B cell (primary cell): ENCODE results near the gene COLQ. TPM values are rescaled to one million over a fixed set of nuclear protein-coding genes. Genes with fewer than 3 reads are reported as not detected.

ENCODE experiments used
- ATAC-seq: fragments of 200-7000 bp; cut with Tn5 transposase; one replicate; pipeline ENCODE4 v1.10.0; 2021; ENCODE audit warnings: low read depth, mild to moderate bottlenecking, moderate number of reproducible peaks, moderate library complexity
- CTCF ChIA-PET: fragments of 350-600 bp; sonication (Branson Sonifier 250); formaldehyde crosslinking; loops from one replicate; lab custom pipeline; 2021; ENCODE audit warnings: antibody characterized with exemption, inconsistent platforms; lab: Charles Lee
- POLR2A ChIA-PET: fragments of 350-600 bp; sonication (Branson Sonifier 250); formaldehyde crosslinking; loops from one replicate; lab custom pipeline; 2021; ENCODE audit warnings: antibody characterized with exemption; lab: Charles Lee
- DNase-seq: peaks from one replicate; pipeline ENCODE4 v3.0.0; 2013
- H2AFZ ChIP-seq: 2 replicates; pipeline ENCODE4 v1.6.1; 2012; ENCODE audit warnings: mild to moderate bottlenecking, low read depth, low read length; ENCODE audit not compliant: insufficient read depth, poor library complexity, severe bottlenecking
- H3K27ac ChIP-seq, 2 donors: 1 replicate in 1 of 2; 2 replicates in 1 of 2; pipeline ENCODE4 v1.5.1; 2012 to 2013; ENCODE audit warnings: low read length in 2 of 2, mild to moderate bottlenecking in 2 of 2, moderate library complexity in 1 of 2
- H3K27me3 ChIP-seq, 4 experiments: fragments of 200-600 bp in 1 of 4; sonication (generic) in 1 of 4; replicated peaks in 1 of 4; 1 replicate in 2 of 4; 2 replicates in 2 of 4; pipeline versions ENCODE4 v1.6.1 to v1.7.0; 2013 to 2016; ENCODE audit warnings: low read length in 3 of 4, mild to moderate bottlenecking in 2 of 4, mixed read lengths in 1 of 4, moderate library complexity in 1 of 4; ENCODE audit not compliant: insufficient read depth in 4 of 4, control insufficient read depth in 3 of 4; ENCODE audit errors: control extremely low read depth in 1 of 4
- H3K36me3 ChIP-seq, 2 experiments: replicated peaks in 1 of 2; 1 replicate in 1 of 2; 2 replicates in 1 of 2; pipeline versions ENCODE4 v1.6.1 to v1.7.1; 2013; ENCODE audit warnings: low read length in 1 of 2; ENCODE audit not compliant: insufficient read depth in 2 of 2, control insufficient read depth in 1 of 2; ENCODE audit errors: control extremely low read depth in 1 of 2, extremely low read depth in 1 of 2
- H3K4me1 ChIP-seq, 2 donors: fragments of 200-600 bp in 1 of 2; sonication (generic) in 1 of 2; 1 replicate in 1 of 2; 2 replicates in 1 of 2; pipeline versions ENCODE4 v1.5.1 to v1.6.1; 2013 to 2017; ENCODE audit warnings: low read length in 2 of 2; ENCODE audit not compliant: control insufficient read depth in 2 of 2, insufficient read depth in 2 of 2
- H3K4me2 ChIP-seq: replicated peaks from 2 replicates; pipeline ENCODE3; 2012; ENCODE audit warnings: mild to moderate bottlenecking, low read depth, low read length; ENCODE audit not compliant: poor library complexity, severe bottlenecking
- H3K4me3 ChIP-seq, 5 experiments: fragments of 200-600 bp in 1 of 5; sonication (generic) in 1 of 5; 1 replicate in 3 of 5; 2 replicates in 2 of 5; pipeline versions ENCODE4 v1.5.1 to v1.7.0; 2011 to 2016; ENCODE audit warnings: low read length in 4 of 5, mild to moderate bottlenecking in 4 of 5, low read depth in 2 of 5, control low read depth in 1 of 5, moderate library complexity in 1 of 5; ENCODE audit not compliant: insufficient read depth in 1 of 5; ENCODE audit errors: control extremely low read depth in 1 of 5, extremely low read depth in 1 of 5
- H3K79me2 ChIP-seq: fragments of 200-600 bp; sonication (generic); one replicate; pipeline ENCODE4 v1.6.0; 2016; ENCODE audit warnings: low read length; ENCODE audit not compliant: control insufficient read depth, insufficient read depth
- H3K9ac ChIP-seq: fragments of 200-600 bp; sonication (generic); 2 replicates; pipeline ENCODE4 v1.6.1; 2017; ENCODE audit warnings: mild to moderate bottlenecking, low read length, moderate library complexity
- H3K9me3 ChIP-seq, 3 donors: one replicate each; pipeline versions ENCODE4 v1.6.1 to v1.7.1; 2013; ENCODE audit warnings: low read length in 2 of 3; ENCODE audit not compliant: control insufficient read depth in 2 of 3, insufficient read depth in 1 of 3; ENCODE audit errors: control extremely low read depth in 1 of 3
- H4K20me1 ChIP-seq: 2 replicates; pipeline ENCODE4 v1.6.0; 2012; ENCODE audit warnings: mild to moderate bottlenecking, low read length; ENCODE audit not compliant: insufficient read depth, control insufficient read depth, poor library complexity, severe bottlenecking
- H3K27ac Mint-ChIP-seq: one replicate; pipeline ENCODE4 v1.8.0; 2021; ENCODE audit warnings: mixed read lengths
- H3K27me3 Mint-ChIP-seq: one replicate; pipeline ENCODE4 v1.8.0; 2021; ENCODE audit warnings: mixed read lengths
- H3K4me1 Mint-ChIP-seq: one replicate; pipeline ENCODE4 v1.8.0; 2021; ENCODE audit warnings: mixed read lengths
- H3K4me3 Mint-ChIP-seq: one replicate; pipeline ENCODE4 v1.8.0; 2021; ENCODE audit warnings: mixed read lengths
- H3K9me3 Mint-ChIP-seq: one replicate; pipeline ENCODE4 v1.8.0; 2022; ENCODE audit warnings: mixed read lengths; ENCODE audit not compliant: insufficient read depth
- CTCF ChIP-seq: fragments of 200-600 bp; IDR thresholded peaks from one replicate; pipeline ENCODE4 v1.8.0; 2022; ENCODE audit warnings: antibody characterized with exemption, mild to moderate bottlenecking
- EZH2 ChIP-seq: IDR thresholded peaks from 2 replicates; pipeline ENCODE4 v1.6.1; 2012; ENCODE audit warnings: borderline replicate concordance, low read depth, mild to moderate bottlenecking, moderate library complexity, low read length; ENCODE audit not compliant: insufficient read depth, poor library complexity, severe bottlenecking
- WGBS: methylation state at CpG from one replicate; pipeline ENCODE4 v1.1.5; 2013; ENCODE audit warnings: missing lambda C conversion rate; ENCODE audit not compliant: insufficient coverage; 5-methylcytosine and 5-hydroxymethylcytosine counted together
- intact Hi-C: fragments of 100-400 bp; cut with micrococcal nuclease; formaldehyde crosslinking; loops from one replicate; pipeline ENCODE4 v1.10.0; 2022
- polyA plus RNA-seq: library from polyadenylated mRNA; depleted of rRNA; stranded (reverse); fragments of >200 nt; gene quantifications from 2 replicates; pipeline ENCODE4 v1.2.3, GENCODE V29; 2012
- total RNA-seq, 2 donors: library from RNA; stranded (reverse); fragments of 120-200 nt in 1 of 2; gene quantifications; 1 replicate in 1 of 2; 2 replicates in 1 of 2; pipeline versions ENCODE4 v1.2.3 to v1.2.4, GENCODE V29; 2013 to 2022

Gene COLQ
- total and polyA plus RNA-seq, 2 donors (not counting 1 experiment from before 2014, with no cell fraction given): 1.9 to 2.5 TPM

- H3K27ac ChIP-seq: no peak overlapping the region
- H3K27me3 ChIP-seq: no peaks in the 10 kb centered on the region
- H3K4me3 Mint-ChIP-seq: no peak overlapping the region
- no peaks in the 10 kb centered on the region for H3K9me3 Mint-ChIP-seq
- intact Hi-C loops: no loop called here
- ChIA-PET POLR2A (no interaction called here), CTCF (no interaction called here)
- H2AFZ ChIP-seq: no peak overlapping the region
- no peaks in the 10 kb centered on the region for H4K20me1 ChIP-seq
- H3K27ac Mint-ChIP-seq: no peak overlapping the region
- no peak for DNase-seq
- H3K9ac ChIP-seq: no peak overlapping the region
- H3K4me1 Mint-ChIP-seq: no peaks in the 10 kb centered on the region
- ATAC-seq: no peak
- no peaks in the 10 kb centered on the region for H3K27me3 Mint-ChIP-seq
- no peaks in the 10 kb centered on the region for H3K79me2 ChIP-seq
- no peaks in the 10 kb centered on the region for H3K4me1 ChIP-seq
- no CpG with 5 or more reads among the region's 2 CpGs for WGBS
- no peaks in the 10 kb centered on the region for H3K9me3 ChIP-seq
- TF ChIP-seq EZH2 (no peak), CTCF (no peak)
- H3K36me3 ChIP-seq: no peaks in the 10 kb centered on the region
- H3K4me3 ChIP-seq: no peak overlapping the region
- no peak overlapping the region for H3K4me2 ChIP-seq
Observed at GRCh38 chr3:15538345-15538744, 16.8 kb upstream of the COLQ start.

- H3K27ac ChIP-seq: no peak overlapping the region
- Mint-ChIP-seq H3K27ac (no peak overlapping the region), H3K27me3 (no peaks in the 10 kb centered on the region), H3K4me3 (no peak overlapping the region), H3K4me1 (no peaks in the 10 kb centered on the region), H3K9me3 (no peaks in the 10 kb centered on the region)
- no peaks in the 10 kb centered on the region for H3K36me3 ChIP-seq
- intact Hi-C loops: no loop called here
- ATAC-seq (no peak), DNase-seq (no peak)
- H4K20me1 ChIP-seq: no peaks in the 10 kb centered on the region
- no peak overlapping the region for H3K9ac ChIP-seq
- H3K9me3 ChIP-seq: no peaks in the 10 kb centered on the region
- WGBS: 0% methylated on average over 2 of the region's 2 CpGs
- H3K4me2 ChIP-seq: no peak overlapping the region
- H3K4me3 ChIP-seq: no peak overlapping the region
- CTCF ChIA-PET: no interaction called here
- TF ChIP-seq EZH2: no peak
- no peak for TF ChIP-seq CTCF
- POLR2A ChIA-PET: no interaction called here
- no peak overlapping the region for H2AFZ ChIP-seq
- no peaks in the 10 kb centered on the region for H3K4me1 ChIP-seq
- H3K79me2 ChIP-seq: no peaks in the 10 kb centered on the region
- H3K27me3 ChIP-seq: no peaks in the 10 kb centered on the region
Observed at GRCh38 chr3:15536856-15537255, 15.3 kb upstream of the COLQ start.
